MM.1S (cell line): Measurements from ENCODE around the gene NOPCHAP1.
"Not testable (repeated sequence)": the region's sequence is repeated elsewhere in the genome, so short reads cannot be mapped to it uniquely, and the experiment has no call there.

Experiments used
- DNase-seq: peaks from one replicate; pipeline ENCODE4 v3.0.0-alpha.2; 2015
- H2AFZ ChIP-seq: fragments of 300-600 bp; sonication (generic); 2 replicates; pipeline ENCODE4 v1.6.0; 2016; ENCODE audit warnings: antibody characterized with exemption, low read length
- H3F3A ChIP-seq: fragments of 300-600 bp; sonication (generic); 2 replicates; pipeline ENCODE4 v1.6.1; 2016; ENCODE audit warnings: mild to moderate bottlenecking, antibody characterized with exemption, low read length, moderate library complexity, mixed read lengths; ENCODE audit not compliant: insufficient read depth
- H3K27ac ChIP-seq: fragments of 300-600 bp; sonication (generic); 2 replicates; pipeline ENCODE4 v1.5.1; 2016; ENCODE audit warnings: mild to moderate bottlenecking, low read length
- H3K27me3 ChIP-seq: fragments of 300-600 bp; sonication (generic); replicated peaks from 2 replicates; pipeline ENCODE4 v1.6.0; 2016; ENCODE audit warnings: low read length; ENCODE audit not compliant: insufficient read depth
- H3K36me3 ChIP-seq: fragments of 300-600 bp; sonication (generic); replicated peaks from 2 replicates; pipeline ENCODE4 v1.6.1; 2016; ENCODE audit warnings: mild to moderate bottlenecking, low read length, mixed read lengths; ENCODE audit not compliant: insufficient read depth
- H3K4me1 ChIP-seq: fragments of 300-600 bp; sonication (generic); 2 replicates; pipeline ENCODE4 v1.6.1; 2016; ENCODE audit warnings: low read length, mixed read lengths
- H3K4me2 ChIP-seq: fragments of 300-600 bp; sonication (generic); 2 replicates; pipeline ENCODE4 v1.6.0; 2016; ENCODE audit warnings: low read depth, low read length
- H3K4me3 ChIP-seq: fragments of 300-600 bp; sonication (generic); 2 replicates; pipeline ENCODE4 v1.5.1; 2016; ENCODE audit warnings: low read length, mixed read lengths
- H3K79me2 ChIP-seq: fragments of 300-600 bp; sonication (generic); 2 replicates; pipeline ENCODE4 v1.6.1; 2016; ENCODE audit warnings: mixed run types, low read length, mixed read lengths
- H3K9ac ChIP-seq: fragments of 300-600 bp; sonication (generic); 2 replicates; pipeline ENCODE4 v1.6.1; 2016; ENCODE audit warnings: low read length, mixed read lengths
- H3K9me2 ChIP-seq: fragments of 300-600 bp; sonication (generic); replicated peaks from 2 replicates; pipeline ENCODE4 v1.6.1; 2016; ENCODE audit warnings: mild to moderate bottlenecking, low read length, mixed read lengths; ENCODE audit not compliant: insufficient read depth
- H3K9me3 ChIP-seq: fragments of 300-600 bp; sonication (generic); replicated peaks from 2 replicates; pipeline ENCODE4 v1.6.1; 2016; ENCODE audit warnings: mild to moderate bottlenecking, low read length, mixed read lengths; ENCODE audit not compliant: insufficient read depth
- H4K20me1 ChIP-seq: fragments of 300-600 bp; sonication (generic); 2 replicates; pipeline ENCODE4 v1.6.1; 2016; ENCODE audit warnings: mild to moderate bottlenecking, low read length, moderate library complexity, mixed read lengths; ENCODE audit not compliant: insufficient read depth
- CTCF ChIP-seq: fragments of 300-600 bp; sonication (generic); IDR thresholded peaks from 2 replicates; pipeline ENCODE4 v1.5.1; 2016; ENCODE audit warnings: antibody characterized with exemption, low read length, mixed read lengths
- EZH2 ChIP-seq: fragments of 300-600 bp; sonication (generic); optimal IDR thresholded peaks from 2 replicates; pipeline ENCODE3; 2017; ENCODE audit warnings: low read depth, mild to moderate bottlenecking, antibody characterized with exemption, low read length, mixed read lengths
- EZH2phosphoT487 ChIP-seq: fragments of 300-600 bp; sonication (generic); IDR thresholded peaks from 2 replicates; pipeline ENCODE4 v1.6.1; 2018; ENCODE audit warnings: antibody characterized with exemption, low read length

The NOPCHAP1 gene

GRCh38 chr12:104941454-104941853, 44.7 kb upstream of the NOPCHAP1 start:
- H3K9me3 ChIP-seq = no peaks in the 10 kb centered on the region
- no peak overlapping the region for H3K4me3 ChIP-seq
- TF ChIP-seq EZH2 = no peak
- H3K27ac ChIP-seq = no peak overlapping the region
- H3K36me3 ChIP-seq = no peaks in the 10 kb centered on the region
- H2AFZ ChIP-seq = no peak overlapping the region
- H4K20me1 ChIP-seq = no peaks in the 10 kb centered on the region
- no peaks in the 10 kb centered on the region for H3K4me1 ChIP-seq
- H3K4me2 ChIP-seq = no peak overlapping the region
- H3K79me2 ChIP-seq = peaks cover 7% of the 10 kb centered on the region; the same call in 1 of the 2 replicates
- H3K9ac ChIP-seq = no peak overlapping the region
- H3F3A ChIP-seq = no peaks in the 10 kb centered on the region
- no peaks in the 10 kb centered on the region for H3K27me3 ChIP-seq
- DNase-seq = no peak
- no peaks in the 10 kb centered on the region for H3K9me2 ChIP-seq

- no peaks in the 10 kb centered on the region for H4K20me1 ChIP-seq
- H3K4me1 ChIP-seq = no peaks in the 10 kb centered on the region
- H3K27me3 ChIP-seq = no peaks in the 10 kb centered on the region
- no peak overlapping the region for H3K4me3 ChIP-seq
- H3K9me2 ChIP-seq = no peaks in the 10 kb centered on the region
- no peaks in the 10 kb centered on the region for H3K36me3 ChIP-seq
- TF ChIP-seq CTCF = no peak
- TF ChIP-seq EZH2 = no peak
- TF ChIP-seq EZH2phosphoT487 = no peak
- no peak for DNase-seq
- H3K9ac ChIP-seq = no peak overlapping the region
- no peak overlapping the region for H3K27ac ChIP-seq
- H3F3A ChIP-seq = no peaks in the 10 kb centered on the region
- H3K9me3 ChIP-seq = no peaks in the 10 kb centered on the region
- no peak overlapping the region for H2AFZ ChIP-seq
- H3K79me2 ChIP-seq = peaks cover 7% of the 10 kb centered on the region; the same call in 1 of the 2 replicates
- H3K4me2 ChIP-seq = no peak overlapping the region
These were observed 44.0 kb upstream of the NOPCHAP1 start for GRCh38 chr12:104942075-104942474.

- not testable (repeated sequence) for H3K79me2 ChIP-seq, H3K9ac ChIP-seq, H3F3A ChIP-seq, DNase-seq, H3K27me3 ChIP-seq, H3K4me1 ChIP-seq, H3K9me3 ChIP-seq, H3K9me2 ChIP-seq, H3K36me3 ChIP-seq, H4K20me1 ChIP-seq, H3K27ac ChIP-seq, H2AFZ ChIP-seq, H3K4me3 ChIP-seq, H3K4me2 ChIP-seq
These were observed 42.7 kb upstream of the NOPCHAP1 start for GRCh38 chr12:104943401-104943800.

- H4K20me1 ChIP-seq = no peaks in the 10 kb centered on the region
- no peak overlapping the region for H3K4me3 ChIP-seq
- no peaks in the 10 kb centered on the region for H3K27me3 ChIP-seq
- H3K4me2 ChIP-seq = no peak overlapping the region
- H3K36me3 ChIP-seq = no peaks in the 10 kb centered on the region; the same call in 1 of the 2 replicates
- no peak for TF ChIP-seq EZH2phosphoT487
- TF ChIP-seq CTCF = no peak
- TF ChIP-seq EZH2 = no peak
- no peaks in the 10 kb centered on the region for H3K9me2 ChIP-seq
- H3K9me3 ChIP-seq = no peaks in the 10 kb centered on the region
- no peak overlapping the region for H3K9ac ChIP-seq
- no peaks in the 10 kb centered on the region for H3F3A ChIP-seq
- H2AFZ ChIP-seq = no peak overlapping the region
- no peaks in the 10 kb centered on the region for H3K4me1 ChIP-seq
- DNase-seq = no peak
- peaks cover 7% of the 10 kb centered on the region; the same call in 1 of the 2 replicates for H3K79me2 ChIP-seq
- H3K27ac ChIP-seq = no peak overlapping the region
These were observed 41.9 kb upstream of the NOPCHAP1 start for GRCh38 chr12:104944252-104944651.

GRCh38 chr12:104948716-104949115, 37.4 kb upstream of the NOPCHAP1 start:
- H3K27me3 ChIP-seq, H3F3A ChIP-seq, H3K4me2 ChIP-seq, H3K9ac ChIP-seq, H4K20me1 ChIP-seq, H3K79me2 ChIP-seq, H3K4me3 ChIP-seq, H3K9me3 ChIP-seq, H3K36me3 ChIP-seq, H3K4me1 ChIP-seq, H2AFZ ChIP-seq, H3K27ac ChIP-seq, DNase-seq, H3K9me2 ChIP-seq: not testable (repeated sequence)
